H9 (cell line): ENCODE measurements around the gene TENT5C. TPM values are rescaled to one million over a fixed set of nuclear protein-coding genes. Genes with fewer than 3 reads are reported as not detected.

ENCODE experiments used
- DNase-seq: peaks from one replicate; pipeline ENCODE4 v3.0.0-alpha.2; 2017
- H2AFZ ChIP-seq: one replicate; pipeline ENCODE4 v1.6.1; 2013; ENCODE audit warnings: mild to moderate bottlenecking, low read length, control low read depth, moderate library complexity
- H2AK5ac ChIP-seq: 2 replicates; pipeline ENCODE4 v1.6.1; 2013; ENCODE audit warnings: low read length, control low read depth, mixed read lengths; ENCODE audit not compliant: insufficient read length
- H2BK120ac ChIP-seq: one replicate; pipeline ENCODE4 v1.6.1; 2013; ENCODE audit warnings: low read depth, mild to moderate bottlenecking, low read length, control low read depth, inconsistent platforms; ENCODE audit not compliant: poor library complexity, severe bottlenecking
- H2BK12ac ChIP-seq: 2 replicates; pipeline ENCODE4 v1.6.1; 2013; ENCODE audit warnings: low read length, control low read depth, mixed read lengths, low read depth; ENCODE audit not compliant: insufficient read length
- H2BK15ac ChIP-seq: 2 replicates; pipeline ENCODE4 v1.6.1; 2013; ENCODE audit warnings: low read depth, low read length, control low read depth
- H2BK20ac ChIP-seq: one replicate; pipeline ENCODE4 v1.6.1; 2013; ENCODE audit warnings: low read depth, mild to moderate bottlenecking, low read length, control low read depth, inconsistent platforms; ENCODE audit not compliant: poor library complexity, severe bottlenecking
- H2BK5ac ChIP-seq: 2 replicates; pipeline ENCODE4 v1.6.1; 2013; ENCODE audit warnings: low read length, control low read depth, mixed read lengths; ENCODE audit not compliant: insufficient read length
- H3K14ac ChIP-seq: 2 replicates; pipeline ENCODE4 v1.6.1; 2013; ENCODE audit warnings: low read length, control low read depth; ENCODE audit not compliant: insufficient read depth
- H3K18ac ChIP-seq: 2 replicates; pipeline ENCODE4 v1.6.1; 2013; ENCODE audit warnings: low read depth, mild to moderate bottlenecking, mixed read lengths, low read length, control low read depth; ENCODE audit not compliant: insufficient read length
- H3K23ac ChIP-seq: 2 replicates; pipeline ENCODE4 v1.6.1; 2013; ENCODE audit warnings: low read length, control low read depth, mixed read lengths, low read depth; ENCODE audit not compliant: insufficient read length
- H3K23me2 ChIP-seq: 2 replicates; pipeline ENCODE4 v1.6.1; 2013; ENCODE audit warnings: low read depth, mild to moderate bottlenecking, mixed read lengths, low read length, control low read depth; ENCODE audit not compliant: insufficient read length, poor library complexity, severe bottlenecking
- H3K27ac ChIP-seq: 2 replicates; pipeline ENCODE4 v1.5.1; 2013; ENCODE audit warnings: low read length, control low read depth, mixed read lengths, low read depth; ENCODE audit not compliant: insufficient read length
- H3K27me3 ChIP-seq: 2 replicates; pipeline ENCODE4 v1.6.1; 2013; ENCODE audit warnings: low read length, control low read depth, inconsistent platforms; ENCODE audit not compliant: insufficient read depth
- H3K4ac ChIP-seq: 2 replicates; pipeline ENCODE4 v1.6.1; 2013; ENCODE audit warnings: low read depth, mild to moderate bottlenecking, control low read depth, inconsistent platforms, low read length, moderate library complexity
- H3K4me1 ChIP-seq: 2 replicates; pipeline ENCODE4 v1.6.1; 2013; ENCODE audit warnings: low read length, control low read depth, inconsistent platforms; ENCODE audit not compliant: insufficient read depth
- H3K4me2 ChIP-seq: 2 replicates; pipeline ENCODE4 v1.6.1; 2013; ENCODE audit warnings: low read length, control low read depth, mixed read lengths; ENCODE audit not compliant: insufficient read length, insufficient read depth
- H3K56ac ChIP-seq: 2 replicates; pipeline ENCODE4 v1.6.1; 2013; ENCODE audit warnings: low read depth, mild to moderate bottlenecking, mixed read lengths, low read length, control low read depth; ENCODE audit not compliant: insufficient read length
- H3K79me1 ChIP-seq: 2 replicates; pipeline ENCODE4 v1.6.1; 2013; ENCODE audit warnings: low read depth, mild to moderate bottlenecking, moderate library complexity, low read length, control low read depth, inconsistent platforms; ENCODE audit not compliant: insufficient read depth, poor library complexity, severe bottlenecking
- H3K79me2 ChIP-seq: 2 replicates; pipeline ENCODE4 v1.6.1; 2013; ENCODE audit warnings: low read length, control low read depth, inconsistent platforms; ENCODE audit not compliant: insufficient read depth
- H3K9ac ChIP-seq: 2 replicates; pipeline ENCODE4 v1.6.1; 2013; ENCODE audit warnings: low read length, control low read depth, mixed read lengths; ENCODE audit not compliant: insufficient read length; ENCODE audit errors: extremely low read depth
- H3K9me3 ChIP-seq: one replicate; pipeline ENCODE4 v1.6.1; 2013; ENCODE audit warnings: low read depth, low read length, inconsistent platforms; ENCODE audit not compliant: control insufficient read depth
- H3T11ph ChIP-seq: one replicate; pipeline ENCODE4 v1.6.1; 2013; ENCODE audit warnings: mild to moderate bottlenecking, low read length, control low read depth, inconsistent platforms
- H4K20me1 ChIP-seq: one replicate; pipeline ENCODE4 v1.6.1; 2013; ENCODE audit not compliant: control insufficient read depth, insufficient read length, insufficient read depth
- H4K5ac ChIP-seq: 2 replicates; pipeline ENCODE4 v1.6.1; 2013; ENCODE audit warnings: low read depth, mild to moderate bottlenecking, mixed read lengths, low read length, control low read depth; ENCODE audit not compliant: insufficient read length
- H4K8ac ChIP-seq: replicated peaks from 2 replicates; pipeline ENCODE4 v1.6.1; 2013; ENCODE audit warnings: low read length, control low read depth, mixed read lengths, low read depth; ENCODE audit not compliant: insufficient read length
- H4K91ac ChIP-seq: 2 replicates; pipeline ENCODE4 v1.6.1; 2013; ENCODE audit warnings: low read depth, mild to moderate bottlenecking, moderate library complexity, mixed read lengths, low read length, control low read depth; ENCODE audit not compliant: insufficient read length
- H3K27ac Mint-ChIP-seq, 3 experiments: 2 replicates in 2 of 3; 3 replicates in 1 of 3; pipeline ENCODE4 v1.8.0; 2020 to 2021; ENCODE audit warnings: mixed read lengths in 3 of 3, mild to moderate bottlenecking in 1 of 3, moderate library complexity in 1 of 3
- H3K27me3 Mint-ChIP-seq: 2 replicates; pipeline ENCODE4 v1.8.0; 2021; ENCODE audit warnings: low read depth, mild to moderate bottlenecking, moderate library complexity, mixed read lengths
- H3K36me3 Mint-ChIP-seq, 3 experiments: 2 replicates in 2 of 3; 3 replicates in 1 of 3; pipeline ENCODE4 v1.8.0; 2020 to 2021; ENCODE audit warnings: low read depth in 3 of 3, mixed read lengths in 3 of 3; ENCODE audit not compliant: insufficient read depth in 1 of 3
- H3K4me1 Mint-ChIP-seq, 2 experiments: 2 replicates each; pipeline ENCODE4 v1.8.0; 2020; ENCODE audit warnings: mixed read lengths in 2 of 2
- H3K4me3 Mint-ChIP-seq, 2 experiments: 2 replicates in 1 of 2; 3 replicates in 1 of 2; pipeline ENCODE4 v1.8.0; 2020 to 2021; ENCODE audit warnings: mild to moderate bottlenecking in 2 of 2, mixed read lengths in 2 of 2, moderate library complexity in 1 of 2
- H3K9me3 Mint-ChIP-seq, 2 experiments: 2 replicates in 1 of 2; 3 replicates in 1 of 2; pipeline ENCODE4 v1.8.0; 2020; ENCODE audit warnings: mild to moderate bottlenecking in 2 of 2, mixed read lengths in 2 of 2, moderate library complexity in 1 of 2
- CTCF ChIP-seq: fragments of 200-600 bp; sonication (generic); conservative IDR thresholded peaks from 3 replicates; pipeline ENCODE4 v1.8.0; 2021; ENCODE audit warnings: antibody characterized with exemption, mild to moderate bottlenecking
- WGBS: extraction: QIAGEN DNeasy Blood & Tissue Kit; methylation state at CpG from one replicate; pipeline ENCODE4 v1.1.7; 2013; ENCODE audit warnings: missing lambda C conversion rate, low lambda C conversion rate, mixed read lengths; ENCODE audit not compliant: insufficient read length; ENCODE audit errors: extremely low coverage; 5-methylcytosine and 5-hydroxymethylcytosine counted together
- total RNA-seq: library from RNA; stranded (reverse); gene quantifications from 2 replicates; pipeline ENCODE4 v1.2.1, GENCODE V29; 2021

Gene TENT5C
- total RNA-seq, 1 experiment from 2014 or later: 0.37 TPM

- H4K91ac ChIP-seq: no peak overlapping the region
- no peak overlapping the region for H4K5ac ChIP-seq
- no peaks in the 10 kb centered on the region for H3K27me3 ChIP-seq
- no peaks in the 10 kb centered on the region for H3K36me3 Mint-ChIP-seq
- no peak overlapping the region for H2BK15ac ChIP-seq
- H3K23me2 ChIP-seq: no peaks in the 10 kb centered on the region
- H3K4me1 Mint-ChIP-seq: no peaks in the 10 kb centered on the region
- no peak overlapping the region for H4K8ac ChIP-seq
- WGBS: no CpG with 5 or more reads among the region's 6 CpGs
- H2BK12ac ChIP-seq: no peak overlapping the region
- H3K27ac ChIP-seq: no peak overlapping the region
- no peak overlapping the region for H3T11ph ChIP-seq
- no peaks in the 10 kb centered on the region for H3K4me1 ChIP-seq
- H3K27me3 Mint-ChIP-seq: no peaks in the 10 kb centered on the region; the same call in none of the 2 replicates
- H3K4me3 Mint-ChIP-seq: no peak overlapping the region
- no peaks in the 10 kb centered on the region for H3K9me3 Mint-ChIP-seq
- H2AK5ac ChIP-seq: no peak overlapping the region
- no peak for DNase-seq
- H3K23ac ChIP-seq: no peak overlapping the region
- no peak overlapping the region for H3K4ac ChIP-seq
- H2BK5ac ChIP-seq: no peak overlapping the region
- H3K9me3 ChIP-seq: no peaks in the 10 kb centered on the region
- H2BK120ac ChIP-seq: no peak overlapping the region
- no peak overlapping the region for H3K18ac ChIP-seq
- no peaks in the 10 kb centered on the region for H3K79me2 ChIP-seq
- H3K4me2 ChIP-seq: no peak overlapping the region
- no peak overlapping the region for H3K14ac ChIP-seq
- no peak overlapping the region for H2AFZ ChIP-seq
- H2BK20ac ChIP-seq: no peak overlapping the region
- no peak for TF ChIP-seq CTCF
- H3K27ac Mint-ChIP-seq: no peak overlapping the region; a peak in 1 of 7 replicates
- no peaks in the 10 kb centered on the region for H4K20me1 ChIP-seq
- H3K56ac ChIP-seq: no peak overlapping the region
- H3K9ac ChIP-seq: no peak overlapping the region
- H3K79me1 ChIP-seq: no peaks in the 10 kb centered on the region
Observed at GRCh38 chr1:117584181-117584580, 21.7 kb upstream of the TENT5C start.
